Stimulated activated CD4-positive, alpha-beta T cell treated with anti-CD3 and anti-CD28 coated beads, Interleukin-2, amount 100 ng/mL, for 4 hours (primary cell): Measurements from ENCODE around the gene TALDO1.

Experiments used
- DNase-seq: peaks from one replicate; pipeline ENCODE4 v3.0.0-alpha.2; 2020; ENCODE audit warnings: low read depth

Gene TALDO1

DNA sequence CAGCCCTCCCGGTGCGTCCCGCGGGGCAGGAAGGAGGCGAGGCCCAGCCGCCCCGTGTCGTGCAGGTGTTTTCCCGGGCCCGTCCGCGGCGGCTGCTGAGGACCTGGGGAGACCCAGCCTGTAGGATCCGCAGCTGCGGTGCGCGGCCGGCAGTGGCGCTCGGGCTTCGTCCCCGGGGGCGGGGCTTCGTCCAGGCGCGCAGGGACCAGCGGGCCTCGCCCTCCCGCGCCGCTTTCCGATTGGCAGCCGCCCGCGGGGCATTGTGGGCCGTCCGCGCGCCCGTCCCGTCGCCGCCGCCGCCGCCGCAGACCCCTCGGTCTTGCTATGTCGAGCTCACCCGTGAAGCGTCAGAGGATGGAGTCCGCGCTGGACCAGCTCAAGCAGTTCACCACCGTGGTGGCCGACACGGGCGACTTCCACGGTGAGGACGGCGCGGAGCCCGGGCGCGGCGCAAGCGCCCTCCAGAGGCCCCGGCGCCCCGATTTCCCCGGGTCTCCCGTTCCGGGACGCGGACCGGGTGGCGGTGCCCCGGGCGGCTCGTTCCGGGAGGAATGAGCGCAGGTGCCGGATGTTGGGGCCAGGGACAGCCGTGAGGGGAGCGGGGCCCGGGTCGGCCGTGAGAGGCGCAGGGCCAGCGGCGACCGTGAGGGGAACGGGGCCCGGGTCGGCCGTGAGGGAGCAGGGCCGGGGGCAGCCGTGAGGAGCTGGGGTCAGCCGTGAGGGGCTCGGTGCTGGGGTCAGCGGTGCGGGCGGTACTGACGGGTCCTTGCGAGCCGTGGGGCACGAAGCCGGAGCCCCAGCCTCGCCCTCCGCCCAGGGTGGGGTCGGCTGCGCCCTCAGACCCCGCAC is at the start of gene TALDO1:
Gene TALDO1 (plus strand): TSS at position 307 of the 849 bp plus-strand sequence. CDS start 18 bp downstream, at position 325.
- peak; percentile 61 for DNase-seq

DNA sequence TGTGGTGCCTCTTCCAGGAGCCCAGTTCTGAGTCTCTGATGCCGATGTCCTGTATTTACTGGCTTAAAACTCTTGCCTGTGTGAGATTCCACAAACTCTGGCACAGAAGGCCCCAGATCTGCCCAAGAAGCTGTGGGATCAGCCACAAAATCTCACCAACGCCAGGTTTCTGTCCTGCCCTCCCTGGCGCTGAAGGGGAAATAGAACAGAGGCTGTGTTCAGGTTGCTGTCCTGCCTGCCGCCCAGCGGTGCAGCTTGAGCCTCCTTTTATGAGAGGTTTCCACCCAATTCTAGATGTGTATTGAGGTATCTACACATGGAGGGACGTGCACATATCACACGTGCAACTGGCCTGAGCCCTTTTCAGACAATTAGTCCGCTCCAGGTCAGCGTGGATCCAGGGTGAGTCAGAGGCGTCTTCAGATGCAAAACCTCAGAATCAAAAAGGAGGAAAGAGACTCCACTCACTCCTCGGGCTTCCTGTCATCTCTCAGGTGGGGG is 49.4 kb upstream of the TALDO1 start:
- no peak for DNase-seq

GRCh38 chr11:698493-699115 is 48.7 kb upstream of the TALDO1 start:
- no peak for DNase-seq

DNA sequence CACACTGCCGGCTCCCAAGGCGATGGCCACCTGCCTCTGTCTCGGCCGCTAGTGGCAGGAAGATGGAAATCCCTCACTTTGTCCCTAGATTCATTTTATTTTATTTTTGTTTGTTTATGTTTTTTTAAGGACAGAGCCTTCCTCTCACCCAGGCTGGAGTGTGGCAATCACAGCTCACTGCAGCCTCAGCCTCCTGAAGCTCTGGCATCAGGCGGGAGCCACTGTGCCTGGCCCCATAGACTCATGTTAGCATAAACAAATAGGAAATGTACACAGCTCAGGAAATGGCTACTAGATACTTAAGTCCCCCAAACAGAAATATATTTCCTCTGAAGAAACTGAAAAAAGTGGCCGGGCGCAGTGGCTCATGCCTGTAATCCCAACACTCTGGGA is 48.2 kb upstream of the TALDO1 start:
- no peak for DNase-seq

GRCh38 chr11:699753-700152 is 47.5 kb upstream of the TALDO1 start:
- no peak for DNase-seq

DNA sequence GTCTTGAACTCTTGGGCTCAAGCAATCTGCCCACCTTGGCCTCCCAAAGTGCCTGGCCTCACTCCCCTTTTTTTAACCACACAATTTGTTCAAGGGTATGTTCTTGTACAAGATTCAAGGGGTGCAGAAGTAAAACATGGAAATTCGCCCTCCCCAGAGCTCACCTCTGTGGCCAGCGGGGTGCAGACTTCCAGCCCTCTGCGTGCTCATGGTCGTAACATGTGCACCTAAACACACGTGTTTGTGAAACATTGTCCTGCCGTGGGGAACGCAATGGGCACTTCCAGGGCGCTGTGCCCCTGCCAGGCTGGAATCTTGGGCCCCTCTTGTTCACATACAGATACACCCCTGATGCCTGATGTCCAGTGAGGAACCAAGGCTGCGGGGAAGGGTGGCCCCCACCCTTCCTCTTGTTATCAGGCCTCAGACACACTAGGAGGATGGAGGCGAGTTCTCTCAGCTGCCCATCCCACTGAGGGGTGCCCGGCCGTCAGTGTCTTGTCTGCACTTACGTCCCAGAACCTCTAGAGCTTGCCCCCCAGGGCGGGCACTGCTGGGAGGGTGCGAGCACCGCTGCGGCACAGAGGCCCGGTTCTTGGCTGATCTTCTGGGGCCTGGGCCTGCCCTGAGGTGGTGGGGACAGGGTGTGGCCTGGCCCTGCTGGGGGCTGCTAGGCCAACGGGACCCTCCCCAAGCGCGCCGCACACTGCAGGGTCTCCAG is 45.4 kb upstream of the TALDO1 start:
- no peak for DNase-seq

- no peak for DNase-seq
These were observed 44.5 kb upstream of the TALDO1 start for GRCh38 chr11:702462-703461.

DNA sequence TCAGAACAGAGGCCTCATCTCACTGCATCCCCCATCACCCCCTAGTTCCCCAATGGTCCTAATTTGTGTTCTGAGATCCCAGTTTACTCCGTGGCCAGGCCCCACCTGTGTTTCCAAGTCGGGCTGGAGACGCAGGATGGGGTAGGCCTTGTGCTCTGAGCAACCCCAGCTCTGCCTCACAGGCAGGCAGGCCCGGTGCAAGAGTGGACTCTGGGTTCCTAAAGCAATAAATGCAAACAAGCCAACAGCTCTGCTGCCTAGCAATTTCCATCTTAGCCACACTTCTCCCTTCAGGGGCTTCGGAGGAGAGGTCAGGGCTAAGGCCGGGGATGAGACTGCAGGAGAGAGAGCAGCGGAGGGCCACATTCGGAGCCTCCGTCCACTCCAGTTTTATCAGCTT is 43.8 kb upstream of the TALDO1 start:
- DNase-seq = no peak

- DNase-seq = no peak
These were observed 43.0 kb upstream of the TALDO1 start for GRCh38 chr11:704228-704674.

DNA sequence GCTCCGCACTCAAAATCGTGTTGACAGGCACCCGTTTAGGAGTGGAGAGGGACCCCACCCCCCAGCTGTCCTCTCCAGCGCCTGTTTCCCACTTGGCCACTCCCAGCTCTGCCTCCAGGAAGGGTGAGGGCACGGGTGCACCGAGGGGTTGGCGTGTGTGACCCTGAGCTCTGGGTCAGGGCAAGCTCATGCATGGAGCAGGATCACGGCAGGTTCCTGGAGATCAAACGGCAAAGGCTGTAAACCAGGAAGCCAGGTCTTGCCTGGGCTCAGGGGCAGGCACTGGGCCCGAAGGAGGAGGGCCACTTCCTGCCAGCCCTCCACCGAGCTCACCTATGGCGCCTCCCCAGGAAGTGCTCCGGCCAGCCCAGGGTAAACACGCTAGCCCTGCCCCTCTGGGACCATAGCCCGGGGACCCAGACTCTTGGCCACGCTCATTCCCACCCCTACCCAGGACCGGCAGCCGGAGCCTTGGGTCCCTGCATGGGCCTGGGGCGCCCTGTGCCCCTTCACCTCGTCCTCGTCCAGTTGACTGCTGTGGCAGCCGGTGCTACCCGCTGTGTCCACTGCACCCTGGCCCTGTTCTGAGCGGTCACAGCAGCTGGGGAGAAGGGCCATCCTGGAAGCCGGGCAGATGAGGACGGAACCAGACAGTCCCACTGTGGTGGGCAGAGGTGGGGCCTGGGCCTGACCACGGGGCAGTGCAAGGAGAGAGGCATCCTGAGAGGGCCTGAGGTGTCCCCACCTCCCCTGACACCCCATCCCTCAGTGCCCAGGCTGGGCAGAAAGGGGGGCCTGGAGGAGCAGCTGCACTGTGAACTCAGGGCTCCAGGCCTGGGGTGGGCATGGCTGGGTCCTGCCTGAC is 42.3 kb upstream of the TALDO1 start:
- DNase-seq = no peak

- peak; percentile 36 for DNase-seq
These were observed 41.4 kb upstream of the TALDO1 start, which contains the start of gene EPS8L2 for GRCh38 chr11:705646-706438. Gene EPS8L2 (plus strand): TSS chr11:706231. CDS start chr11:709408, 3,177 bp downstream.

DNA sequence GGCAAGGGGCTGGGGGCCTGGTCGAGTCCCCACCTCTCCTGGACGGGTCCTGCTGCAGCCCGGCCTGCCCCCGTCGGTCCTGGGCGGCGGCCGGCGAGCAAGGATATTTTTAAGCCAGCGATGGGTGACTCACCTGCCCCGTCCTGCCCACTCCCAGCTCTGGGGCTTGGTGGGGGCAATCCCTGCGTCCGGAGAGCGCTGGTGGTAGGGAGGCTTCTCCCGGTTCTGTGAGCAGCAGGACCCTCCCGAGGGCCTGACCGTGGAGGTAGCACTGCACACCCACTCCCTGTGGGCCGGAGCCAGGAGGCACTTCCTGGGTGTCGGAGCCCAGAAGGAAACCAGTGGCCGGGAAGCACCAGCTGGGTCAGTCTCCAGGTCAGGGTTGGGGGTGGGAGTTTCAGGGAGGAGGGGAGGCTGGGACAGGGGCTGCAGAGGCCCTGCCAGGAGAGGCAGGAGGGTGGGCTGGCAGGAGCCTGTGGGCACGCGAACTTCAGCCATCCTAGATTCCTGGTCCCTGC is 40.8 kb upstream of the TALDO1 start:
- DNase-seq = no peak

- no peak for DNase-seq
These were observed 40.1 kb upstream of the TALDO1 start for GRCh38 chr11:706957-707816.

GRCh38 chr11:707817-708420 is 39.3 kb upstream of the TALDO1 start:
- no peak for DNase-seq

GRCh38 chr11:708511-708910 is 38.8 kb upstream of the TALDO1 start:
- no peak for DNase-seq

DNA sequence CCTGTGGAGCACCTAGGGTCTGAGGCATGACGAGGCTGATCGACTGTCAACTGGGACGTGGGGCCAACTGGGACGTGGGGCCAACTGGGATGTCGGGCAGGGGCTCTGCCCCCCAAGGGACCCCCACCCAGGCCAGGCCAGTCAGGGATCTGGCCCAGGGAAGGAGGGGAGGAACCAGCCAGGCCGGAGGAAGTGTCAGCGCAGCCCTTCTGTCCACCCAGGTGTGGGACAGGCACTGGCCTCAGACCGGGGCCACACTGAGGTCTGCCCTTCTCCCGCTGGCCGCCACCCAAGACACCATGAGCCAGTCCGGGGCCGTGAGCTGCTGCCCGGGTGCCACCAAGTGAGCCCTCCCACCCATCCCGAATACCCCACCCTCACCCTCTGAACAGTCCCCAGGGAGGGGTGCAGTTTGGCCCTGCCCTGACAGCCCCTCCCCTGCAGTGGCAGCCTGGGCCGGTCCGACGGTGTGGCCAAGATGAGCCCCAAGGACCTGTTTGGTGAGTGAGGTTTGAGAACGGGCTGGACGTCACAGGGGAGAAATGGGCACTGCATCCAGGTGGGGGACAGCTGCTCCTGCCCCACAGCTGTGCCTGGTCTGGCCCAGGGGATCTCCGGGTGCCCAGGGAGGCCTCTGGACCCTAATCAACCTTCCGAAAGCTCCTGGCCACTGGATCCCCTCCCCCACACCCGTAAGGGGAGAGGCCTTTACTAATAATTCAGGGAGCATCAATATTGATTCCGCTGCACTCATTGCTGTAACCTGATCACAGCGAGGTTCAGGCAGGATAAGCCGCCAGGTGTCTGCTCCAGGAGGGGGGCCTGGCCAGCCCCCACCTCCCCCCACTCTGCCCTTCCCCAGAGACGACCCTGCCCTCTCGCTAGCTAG is 37.9 kb upstream of the TALDO1 start:
- no peak for DNase-seq

- DNase-seq = no peak
These were observed 32.8 kb upstream of the TALDO1 start for GRCh38 chr11:714436-714835.
